Liver (tissue), 3 donors: ENCODE data around the gene HSD3B2.

ENCODE experiments used
- CTCF ChIP-seq: fragments of 150-350 bp; IDR thresholded peaks from 2 replicates; pipeline ENCODE4 v1.5.1; 2017; ENCODE audit warnings: improper control_type of control experiment, low read depth, low read length; ENCODE audit not compliant: missing input control
- EGR1 ChIP-seq, 2 donors: IDR thresholded peaks; 2 replicates each; pipeline ENCODE4 v1.6.1; 2016 to 2018; ENCODE audit warnings: antibody characterized with exemption in 2 of 2, low read depth in 2 of 2
- FOXA1 ChIP-seq: IDR thresholded peaks from 2 replicates; pipeline ENCODE4 v1.6.1; 2016; ENCODE audit warnings: antibody characterized with exemption
- JUND ChIP-seq, 2 donors: IDR thresholded peaks; 2 replicates each; pipeline ENCODE4 v1.6.1; 2016; ENCODE audit warnings: antibody characterized with exemption in 2 of 2
- MAX ChIP-seq: IDR thresholded peaks from 2 replicates; pipeline ENCODE4 v1.6.1; 2016; ENCODE audit warnings: antibody characterized with exemption
- RAD21 ChIP-seq, 2 donors: IDR thresholded peaks; 2 replicates each; pipeline ENCODE4 v1.6.1; 2016; ENCODE audit warnings: antibody characterized with exemption in 2 of 2, mild to moderate bottlenecking in 2 of 2
- donor health status: healthy.
- donor health status: healthy.

- TF ChIP-seq CTCF (no peak), MAX (no peak), RAD21 (IDR thresholded peaks at IDR 0.05) (no peak), FOXA1 (no peak), EGR1 (IDR thresholded peaks at IDR 0.05; ENCODE audit: low read depth in 2 of 2) (no peak), JUND (IDR thresholded peaks at IDR 0.05) (no peak)
Observed at GRCh38 chr1:119428991-119429390, 14.0 kb downstream of the HSD3B2 start.
